Activated CD8-positive, alpha-beta memory T cell treated with anti-CD3 and anti-CD28 coated beads, Interleukin-2, amount 50 U/mL, for 24 hours (primary cell): ENCODE measurements around the gene CHRNA5.
"Not testable (repeated sequence)": the region's sequence is repeated elsewhere in the genome, so short reads cannot be mapped to it uniquely, and the experiment has no call there.

ENCODE experiments used
- DNase-seq: peaks from one replicate; pipeline ENCODE4 v3.0.0-alpha.2; 2020; ENCODE audit errors: extremely low read depth

The CHRNA5 gene

GRCh38 chr15:78565097-78565950 is at the start of gene CHRNA5:
Gene CHRNA5 (plus strand): TSS chr15:78565520. CDS start chr15:78565720, 200 bp downstream.
- peak; percentile 38 for DNase-seq

- DNase-seq, result not testable (repeated sequence)
Observed at GRCh38 chr15:78520035-78520434, 45.3 kb upstream of the CHRNA5 start.

- no peak for DNase-seq
Observed at GRCh38 chr15:78524230-78524629, 41.1 kb upstream of the CHRNA5 start.

GRCh38 chr15:78527325-78527724 is 38.0 kb upstream of the CHRNA5 start:
- no peak for DNase-seq

- no peak for DNase-seq
Observed at GRCh38 chr15:78533331-78533730, 32.0 kb upstream of the CHRNA5 start.

GRCh38 chr15:78536134-78536533 is 29.2 kb upstream of the CHRNA5 start:
- DNase-seq, result no peak

- no peak for DNase-seq
Observed at GRCh38 chr15:78537266-78537905, 27.9 kb upstream of the CHRNA5 start.

- no peak for DNase-seq
Observed at GRCh38 chr15:78538358-78538757, 27.0 kb upstream of the CHRNA5 start.

GRCh38 chr15:78539464-78540140 is 25.7 kb upstream of the CHRNA5 start:
- DNase-seq, result not testable (repeated sequence)

- peak; percentile 82 for DNase-seq
Observed at GRCh38 chr15:78540141-78540870, 25.0 kb upstream of the CHRNA5 start, which contains the start of gene PSMA4. Gene PSMA4 (plus strand): TSS chr15:78540444. CDS start chr15:78541928, 1,484 bp downstream.

- no peak for DNase-seq
Observed at GRCh38 chr15:78540871-78541743, 24.2 kb upstream of the CHRNA5 start.

- DNase-seq, result no peak
Observed at GRCh38 chr15:78541744-78542034, 23.6 kb upstream of the CHRNA5 start.

GRCh38 chr15:78542647-78543046 is 22.7 kb upstream of the CHRNA5 start:
- DNase-seq, result no peak

GRCh38 chr15:78550194-78550593 is 15.1 kb upstream of the CHRNA5 start:
- DNase-seq, result no peak

- no peak for DNase-seq
Observed at GRCh38 chr15:78550815-78551214, 14.5 kb upstream of the CHRNA5 start.

GRCh38 chr15:78551902-78552301 is 13.4 kb upstream of the CHRNA5 start:
- no peak for DNase-seq

- DNase-seq, result no peak
Observed at GRCh38 chr15:78552597-78552996, 12.7 kb upstream of the CHRNA5 start.

- DNase-seq, result not testable (repeated sequence)
Observed at GRCh38 chr15:78560201-78560600, 5.1 kb upstream of the CHRNA5 start.

GRCh38 chr15:78561490-78561889 is 3.8 kb upstream of the CHRNA5 start:
- no peak for DNase-seq

- no peak for DNase-seq
Observed at GRCh38 chr15:78563092-78563491, 2.2 kb upstream of the CHRNA5 start.

- DNase-seq, result no peak
Observed at GRCh38 chr15:78564743-78565096, 600 bp upstream of the CHRNA5 start.
